ENCODE measurements around the gene DOP1B.
"Not testable (repeated sequence)": the region's sequence is repeated elsewhere in the genome, so short reads cannot be mapped to it uniquely, and the experiment has no call there.

The DOP1B gene

DNA sequence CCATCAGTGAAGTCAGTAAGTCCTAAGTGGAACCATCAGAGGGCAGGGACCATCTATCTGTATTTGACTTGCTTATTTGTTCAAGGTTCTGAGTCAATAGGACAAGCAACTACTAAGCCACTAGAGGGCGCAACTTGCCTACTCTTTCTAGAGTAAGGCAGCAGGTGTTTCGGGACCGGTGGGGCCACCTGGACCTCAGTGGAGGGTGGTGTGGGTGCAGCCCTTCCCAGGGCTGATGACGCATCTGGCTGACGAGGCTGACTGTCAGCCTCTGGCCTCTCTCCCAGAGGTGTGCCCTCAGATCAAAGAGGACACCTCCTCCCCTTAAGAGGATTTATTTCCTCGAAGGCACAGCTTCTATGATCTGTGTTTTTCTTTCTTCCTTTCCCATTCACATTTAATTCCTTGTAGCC, 15.1 kb upstream of the DOP1B start:
- DNase-seq = peak; percentile 94

DNA sequence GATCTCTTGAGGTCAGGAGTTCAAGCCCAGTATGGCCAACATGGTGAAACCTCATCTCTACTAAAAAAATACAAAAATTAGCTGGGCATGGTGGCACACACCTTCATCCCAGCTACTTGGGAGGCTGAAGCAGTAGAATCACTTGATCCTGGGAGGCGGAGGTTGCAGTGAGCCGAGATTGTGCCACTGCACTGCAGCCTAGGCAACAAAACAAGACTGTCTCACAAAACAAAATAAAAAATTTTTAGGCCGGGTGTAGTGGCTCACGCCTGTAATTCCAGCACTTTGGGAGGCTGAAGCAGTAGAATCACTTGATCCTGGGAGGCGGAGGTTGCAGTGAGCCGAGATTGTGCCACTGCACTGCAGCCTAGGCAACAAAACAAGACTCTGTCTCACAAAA, 12.4 kb upstream of the DOP1B start:
- not testable (repeated sequence) for DNase-seq

DNA sequence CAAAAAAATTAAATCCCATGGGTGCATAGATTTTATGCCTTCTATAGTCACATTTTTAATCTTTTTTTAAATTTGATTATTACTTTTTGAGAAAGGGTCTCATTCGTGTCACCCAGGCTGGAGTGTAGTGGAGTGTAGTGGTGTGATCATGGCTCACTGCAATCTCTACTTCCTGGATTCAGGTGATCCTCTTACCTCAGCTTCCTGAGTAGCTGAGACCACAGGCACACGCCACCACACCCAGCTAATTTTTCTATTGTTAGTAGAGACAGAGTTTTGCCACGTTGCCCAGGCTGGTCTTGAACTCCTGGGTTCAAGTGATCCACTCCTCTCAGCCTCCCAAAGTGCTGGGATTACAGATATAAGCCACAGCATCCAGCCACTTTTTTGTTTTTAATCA, 11.4 kb upstream of the DOP1B start:
- peak; percentile 53 for DNase-seq

- DNase-seq = no peak
Measured at GRCh38 chr21:36147911-36148310, 8.7 kb upstream of the DOP1B start.

GRCh38 chr21:36148886-36149285, 7.7 kb upstream of the DOP1B start:
- no peak for DNase-seq

GRCh38 chr21:36149788-36150711, 6.6 kb upstream of the DOP1B start:
- DNase-seq = peak; percentile 20

DNA sequence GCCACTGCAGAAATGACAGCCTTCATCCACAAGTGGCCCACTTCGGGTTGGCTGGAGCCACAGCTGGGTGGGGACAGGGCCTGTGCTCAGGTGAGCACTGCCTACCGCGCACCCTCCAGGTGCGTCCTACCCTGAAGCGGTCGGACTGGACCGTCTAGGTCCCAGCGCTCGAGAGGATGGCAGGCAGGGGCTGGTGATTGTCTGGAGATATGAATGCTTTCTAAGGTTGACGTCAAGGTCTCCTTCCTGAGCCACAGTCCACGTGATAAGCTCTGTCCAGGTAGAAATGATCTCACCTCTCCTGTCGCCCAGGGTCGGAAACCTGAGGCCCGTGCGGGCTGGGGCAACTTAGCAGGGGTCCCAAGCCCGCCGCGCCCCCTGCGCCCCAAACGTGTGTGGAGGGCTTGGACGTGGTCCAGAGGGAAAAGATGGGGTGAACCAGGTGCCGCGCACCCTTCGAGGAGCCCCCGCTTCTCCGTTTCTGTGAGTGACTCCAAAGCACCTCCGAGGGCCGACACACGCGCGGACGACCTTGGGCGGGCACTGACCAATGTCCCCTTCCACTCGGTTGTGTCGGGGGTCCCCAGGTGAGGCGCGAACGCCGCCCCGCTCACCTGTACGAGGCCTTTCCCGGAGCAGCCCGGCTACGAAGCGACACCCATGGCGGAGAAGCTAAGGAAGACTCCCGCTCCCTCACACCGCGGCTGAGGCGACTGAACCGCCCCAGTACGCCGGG, 853 bp upstream of the DOP1B start:
- no peak for DNase-seq

DNA sequence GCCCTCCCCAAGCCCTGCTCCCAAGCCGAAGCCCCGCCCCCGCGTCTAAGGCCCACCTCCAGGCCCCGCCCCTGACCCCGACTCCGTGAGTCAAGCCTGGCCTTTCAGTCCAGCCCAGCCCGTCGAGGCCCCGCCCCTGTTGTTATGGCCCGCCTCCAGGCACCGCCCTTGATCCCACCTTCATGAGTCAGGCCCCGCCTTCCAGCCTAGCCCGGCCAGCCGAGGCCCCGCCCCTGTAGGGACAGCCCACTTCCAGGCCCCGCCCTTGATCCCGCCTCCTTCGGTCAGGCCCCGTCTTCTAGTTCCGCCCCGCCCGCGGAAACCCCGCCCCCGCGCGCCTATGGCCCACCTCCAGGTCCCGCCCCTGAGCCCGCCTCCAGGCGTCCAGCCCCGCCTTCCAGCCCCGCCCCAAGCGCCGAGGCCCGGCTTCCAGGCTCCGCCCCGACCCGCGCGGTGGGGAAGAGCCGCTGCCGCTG, 247 bp upstream of the DOP1B start:
- DNase-seq = peak; percentile 97

DNA sequence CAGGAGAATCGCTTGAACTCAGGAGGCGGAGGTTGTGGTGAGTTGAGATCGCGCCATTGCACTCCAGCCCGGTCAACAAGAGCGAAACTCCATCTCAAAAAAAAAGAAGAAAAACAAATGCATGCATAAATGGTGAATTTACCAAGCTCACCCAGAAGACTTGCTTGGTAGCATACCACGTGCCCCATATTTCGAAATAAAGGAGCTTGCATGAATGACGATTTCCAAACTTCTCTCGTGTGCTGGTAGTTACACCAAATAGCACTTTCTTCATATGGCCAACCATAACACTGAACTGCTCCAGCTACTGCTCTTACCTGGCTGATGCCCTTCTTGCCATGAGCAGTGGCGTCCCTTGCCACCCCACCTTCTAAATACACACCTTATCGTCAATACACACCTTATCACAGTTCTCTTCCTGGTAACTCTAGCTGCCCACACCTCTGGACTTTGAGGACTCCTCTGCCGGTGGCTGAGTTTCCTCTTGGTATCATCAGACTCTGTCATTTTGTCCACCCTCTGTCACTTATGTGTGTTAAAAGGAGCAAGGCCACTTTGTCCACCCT, 2.8 kb downstream of the DOP1B start:
- no peak for DNase-seq

DNA sequence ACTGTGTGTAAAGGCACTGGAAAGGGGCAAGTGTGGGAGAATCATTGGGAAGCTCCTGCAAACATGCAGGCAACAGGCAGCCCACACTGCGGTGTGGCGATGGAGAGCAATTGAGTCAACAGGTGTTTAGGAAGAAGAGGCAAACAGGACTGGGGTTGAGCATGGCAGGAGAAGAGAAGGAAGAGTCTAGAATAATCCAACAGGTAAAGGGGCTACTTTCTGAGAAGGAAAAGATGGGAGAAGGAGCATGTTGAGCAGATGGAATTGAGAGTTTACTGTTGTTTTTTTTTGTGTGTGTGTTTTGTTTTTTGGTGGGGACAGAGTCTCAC, 4.2 kb downstream of the DOP1B start:
- no peak for DNase-seq

- DNase-seq = no peak
Measured at GRCh38 chr21:36162631-36163030, 6.0 kb downstream of the DOP1B start.

GRCh38 chr21:36163750-36164741, 7.4 kb downstream of the DOP1B start:
- no peak for DNase-seq

GRCh38 chr21:36165356-36165755, 8.7 kb downstream of the DOP1B start:
- DNase-seq = no peak

GRCh38 chr21:36166705-36167104, 10.1 kb downstream of the DOP1B start:
- no peak for DNase-seq

DNA sequence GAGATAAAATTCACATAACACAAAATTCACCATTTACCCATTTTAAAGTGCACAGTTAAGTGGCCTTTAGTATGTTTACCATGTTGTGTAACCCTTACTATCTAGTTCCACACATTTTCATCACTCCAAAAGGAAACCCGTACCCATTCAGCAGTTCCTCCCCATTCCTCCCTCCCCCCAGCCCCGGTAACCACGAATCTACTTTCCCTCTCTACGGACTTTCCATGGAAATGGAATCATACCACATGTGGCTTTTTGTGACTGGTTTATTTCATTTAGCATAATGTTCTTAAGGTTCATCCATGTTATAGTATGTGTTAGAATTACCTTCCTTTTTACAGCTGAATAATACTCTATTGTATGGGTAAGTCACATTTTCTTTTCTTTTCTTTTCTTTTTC, 10.9 kb downstream of the DOP1B start:
- DNase-seq = no peak

DNA sequence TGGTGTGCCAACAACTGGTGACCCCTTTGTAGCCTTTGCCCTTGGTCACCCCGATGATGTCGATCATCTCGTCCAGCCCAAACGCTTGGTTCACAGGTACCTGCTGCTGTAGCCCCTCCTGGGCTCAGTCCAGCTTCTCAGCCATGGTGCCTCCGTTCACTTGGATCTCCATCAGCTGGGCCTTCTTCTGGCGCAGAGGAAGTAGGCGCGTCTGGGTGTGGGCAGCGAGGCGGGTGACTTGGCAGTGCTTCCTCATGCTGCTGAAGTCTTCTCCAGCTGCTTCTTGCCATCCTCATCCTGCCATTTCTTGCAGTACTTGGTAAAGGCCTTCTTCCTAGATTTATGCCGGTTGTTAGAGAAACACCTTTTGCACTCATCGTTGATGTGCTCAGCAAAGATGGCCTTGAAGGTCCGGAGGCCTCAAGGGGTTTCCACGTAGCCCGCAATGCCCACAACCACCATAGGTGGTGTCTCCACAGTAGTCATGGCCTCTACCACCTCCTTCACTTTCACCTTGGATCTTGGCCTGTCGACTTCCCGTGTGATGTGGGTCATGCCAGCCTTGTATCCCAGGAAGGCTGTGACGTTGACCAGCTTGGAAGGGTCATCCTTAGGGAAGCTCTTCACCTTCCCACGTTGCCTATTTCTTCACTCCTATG, 13.0 kb downstream of the DOP1B start:
- DNase-seq = no peak

- no peak for DNase-seq
Measured at GRCh38 chr21:36170823-36171222, 14.2 kb downstream of the DOP1B start.

DNA sequence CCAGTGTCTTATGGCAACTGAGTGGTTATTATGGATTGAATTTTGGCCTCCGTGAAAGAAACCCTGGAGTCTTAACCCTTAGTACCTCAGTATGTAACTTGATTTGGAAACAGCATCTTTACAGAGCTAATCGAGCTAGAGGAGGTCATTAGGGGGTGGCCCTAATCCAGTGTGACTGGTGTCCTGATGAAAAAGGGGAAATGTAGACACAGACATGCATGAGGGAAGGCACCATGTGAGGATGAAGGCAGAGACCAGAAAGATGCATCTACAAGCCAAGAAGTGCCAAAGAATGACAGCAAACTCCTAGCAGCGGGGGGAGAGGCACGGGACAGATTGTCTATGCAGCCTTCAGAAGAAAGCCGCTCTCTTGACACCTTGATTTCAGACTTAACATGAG, 14.7 kb downstream of the DOP1B start:
- DNase-seq = no peak

DNA sequence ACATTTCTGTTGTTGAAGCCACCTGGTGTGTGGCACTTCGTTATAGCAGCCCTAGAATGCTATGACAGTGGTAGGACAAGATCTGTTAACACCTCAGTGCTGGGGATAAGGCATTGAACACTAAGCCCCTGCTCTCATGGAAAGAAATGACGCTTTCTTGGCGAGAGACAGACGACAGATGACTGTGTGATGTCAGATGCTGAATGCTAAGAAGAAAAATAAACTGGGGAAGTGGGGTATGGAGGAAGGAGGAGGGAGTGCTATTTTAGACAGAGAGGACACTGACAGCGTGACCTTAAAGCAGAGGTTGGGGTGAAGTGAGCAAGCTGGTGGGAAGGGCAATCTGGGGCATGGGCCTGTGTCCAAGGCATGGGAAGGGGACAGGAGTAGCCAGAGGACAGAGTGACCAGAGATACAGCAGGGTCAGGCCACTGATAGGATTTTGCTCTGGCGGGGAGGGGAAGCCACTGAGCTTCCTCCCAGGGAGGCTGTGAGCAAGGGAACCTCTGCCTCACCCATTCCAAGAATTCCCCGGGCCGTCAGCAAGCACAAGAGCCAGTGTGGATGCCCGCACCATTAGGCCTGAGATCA, 15.2 kb downstream of the DOP1B start:
- no peak for DNase-seq

GRCh38 chr21:36174780-36175179, 18.2 kb downstream of the DOP1B start:
- no peak for DNase-seq

DNA sequence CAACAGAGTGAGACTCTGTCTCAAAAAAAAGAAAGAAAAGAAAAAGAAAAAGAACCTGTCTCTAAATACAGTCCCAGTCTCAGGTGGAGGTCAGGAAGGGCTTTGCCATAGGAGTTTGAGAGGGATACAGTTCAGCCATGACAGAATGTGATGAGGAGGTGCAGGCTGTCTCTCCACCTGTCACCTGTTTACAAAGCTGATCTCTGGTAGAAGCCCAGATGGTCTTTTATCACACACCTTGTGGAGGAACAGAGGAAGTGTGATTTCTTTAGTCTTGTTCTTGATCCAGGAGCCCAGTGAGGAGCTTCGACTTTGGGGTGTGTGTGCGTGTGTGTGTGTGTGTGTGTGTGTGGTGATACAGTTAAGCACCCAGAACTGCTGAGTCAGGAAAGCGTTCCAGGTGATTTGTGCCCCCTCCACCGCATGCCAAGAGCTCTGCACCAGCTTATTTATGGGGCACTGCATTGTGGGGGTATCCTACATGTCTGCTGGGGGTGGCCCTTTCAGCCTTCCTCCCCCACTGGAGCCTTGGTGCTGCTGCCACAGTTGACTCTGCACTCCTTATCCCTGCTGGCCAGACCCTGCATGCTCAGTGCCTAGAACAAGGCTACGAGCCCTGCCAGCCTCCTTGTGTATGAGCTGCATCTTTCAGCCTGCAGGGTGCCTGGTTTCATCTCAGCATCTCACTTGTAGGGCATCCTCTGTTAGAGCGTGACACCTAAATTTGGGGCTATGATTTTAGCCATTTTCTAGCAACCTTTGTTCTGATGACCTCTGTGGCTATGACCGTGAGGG, 19.3 kb downstream of the DOP1B start:
- DNase-seq = no peak

Data from CD4-positive, alpha-beta T cell treated with Interleukin-4 for 4 hours (primary cell).